Adipocyte (in vitro differentiated cells): ENCODE results near the gene IFI30.

ENCODE experiments used
- DNase-seq: peaks from one replicate; pipeline ENCODE4 v3.0.0-alpha.2; 2015; ENCODE audit warnings: low read depth
- H3K27me3 ChIP-seq: replicated peaks from 2 replicates; pipeline ENCODE4 v1.7.0; 2013; ENCODE audit warnings: mild to moderate bottlenecking, low read length, moderate library complexity; ENCODE audit not compliant: control insufficient read depth, insufficient read depth
- H3K36me3 ChIP-seq: 2 replicates; pipeline ENCODE4 v1.7.0; 2013; ENCODE audit warnings: low read length, mild to moderate bottlenecking, moderate library complexity; ENCODE audit not compliant: control insufficient read depth, insufficient read depth, severe bottlenecking
- H3K4me1 ChIP-seq: 2 replicates; pipeline ENCODE4 v1.7.0; 2013; ENCODE audit warnings: mild to moderate bottlenecking, low read length, moderate library complexity; ENCODE audit not compliant: control insufficient read depth, insufficient read depth
- H3K4me3 ChIP-seq: 2 replicates; pipeline ENCODE4 v1.7.0; 2013; ENCODE audit warnings: mild to moderate bottlenecking, low read length, moderate library complexity
- H3K9ac ChIP-seq: 2 replicates; pipeline ENCODE4 v1.7.0; 2013; ENCODE audit warnings: mild to moderate bottlenecking, low read length, moderate library complexity
- H3K9me3 ChIP-seq: 2 replicates; pipeline ENCODE4 v1.7.0; 2013; ENCODE audit warnings: mild to moderate bottlenecking, low read length, moderate library complexity; ENCODE audit not compliant: control insufficient read depth

The IFI30 gene

GRCh38 chr19:18174983-18175382, 1.4 kb downstream of the IFI30 start:
- Histone ChIP-seq H3K9ac (no peak overlapping the region), H3K4me1 (peaks cover 28% of the 10 kb centered on the region), H3K36me3 (no peaks in the 10 kb centered on the region), H3K9me3 (no peaks in the 10 kb centered on the region), H3K27me3 (no peaks in the 10 kb centered on the region), H3K4me3 (no peak overlapping the region)
- no peak for DNase-seq

DNA sequence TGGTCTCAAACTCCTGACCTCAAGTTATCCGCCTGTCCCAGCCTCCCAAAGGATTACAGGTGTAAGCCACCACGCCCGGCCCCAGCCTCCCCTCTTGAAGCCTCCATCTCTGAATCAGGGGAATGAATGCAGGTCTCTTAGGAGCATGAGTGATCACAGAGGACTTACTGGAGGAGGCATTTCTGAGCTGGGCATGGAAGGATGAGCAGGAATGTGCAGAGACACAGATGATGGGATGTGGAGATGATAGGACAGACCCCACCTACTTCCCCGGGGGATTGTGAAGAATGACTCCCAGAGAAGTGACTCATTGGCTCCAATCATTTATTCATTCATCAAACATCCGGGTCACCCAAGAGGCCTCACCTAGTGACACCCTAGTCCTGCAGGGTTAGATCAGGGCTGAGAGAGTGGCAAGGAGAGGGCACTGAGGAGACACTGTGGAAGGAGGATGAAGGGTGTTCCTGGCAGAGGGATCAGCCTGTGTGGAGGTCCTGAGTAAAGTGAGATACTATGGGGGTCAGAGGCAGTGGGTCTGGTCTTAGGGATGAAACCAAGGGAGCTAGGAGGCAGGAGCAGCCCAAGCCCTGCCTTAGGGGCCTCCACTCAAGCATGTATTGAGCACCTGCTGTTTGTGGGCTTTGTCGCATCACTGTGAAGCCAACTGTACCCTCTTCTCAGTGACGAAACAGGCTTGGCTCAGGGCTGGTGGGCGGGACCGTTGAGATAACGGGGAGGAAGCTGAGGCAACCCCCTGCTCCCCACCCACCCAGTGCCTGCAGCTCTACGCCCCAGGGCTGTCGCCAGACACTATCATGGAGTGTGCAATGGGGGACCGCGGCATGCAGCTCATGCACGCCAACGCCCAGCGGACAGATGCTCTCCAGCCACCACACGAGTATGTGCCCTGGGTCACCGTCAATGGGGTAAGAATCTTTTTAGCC, 3.0 kb downstream of the IFI30 start:
- peaks cover 13% of the 10 kb centered on the region for H3K4me1 ChIP-seq
- H3K27me3 ChIP-seq = no peaks in the 10 kb centered on the region
- H3K9me3 ChIP-seq = no peaks in the 10 kb centered on the region
- DNase-seq = no peak
- no peak overlapping the region for H3K4me3 ChIP-seq
- no peak overlapping the region for H3K9ac ChIP-seq
- H3K36me3 ChIP-seq = no peaks in the 10 kb centered on the region

- DNase-seq = no peak
- Histone ChIP-seq H3K4me3 (no peak overlapping the region), H3K4me1 (no peaks in the 10 kb centered on the region), H3K9me3 (no peaks in the 10 kb centered on the region), H3K36me3 (no peaks in the 10 kb centered on the region), H3K27me3 (no peaks in the 10 kb centered on the region), H3K9ac (no peak overlapping the region)
These were observed 6.3 kb downstream of the IFI30 start for GRCh38 chr19:18179957-18180356.

GRCh38 chr19:18183529-18183928, 9.9 kb downstream of the IFI30 start:
- Histone ChIP-seq H3K4me3 (no peak overlapping the region), H3K36me3 (no peaks in the 10 kb centered on the region), H3K9ac (no peak overlapping the region), H3K4me1 (no peaks in the 10 kb centered on the region), H3K27me3 (no peaks in the 10 kb centered on the region), H3K9me3 (no peaks in the 10 kb centered on the region)
- no peak for DNase-seq

DNA sequence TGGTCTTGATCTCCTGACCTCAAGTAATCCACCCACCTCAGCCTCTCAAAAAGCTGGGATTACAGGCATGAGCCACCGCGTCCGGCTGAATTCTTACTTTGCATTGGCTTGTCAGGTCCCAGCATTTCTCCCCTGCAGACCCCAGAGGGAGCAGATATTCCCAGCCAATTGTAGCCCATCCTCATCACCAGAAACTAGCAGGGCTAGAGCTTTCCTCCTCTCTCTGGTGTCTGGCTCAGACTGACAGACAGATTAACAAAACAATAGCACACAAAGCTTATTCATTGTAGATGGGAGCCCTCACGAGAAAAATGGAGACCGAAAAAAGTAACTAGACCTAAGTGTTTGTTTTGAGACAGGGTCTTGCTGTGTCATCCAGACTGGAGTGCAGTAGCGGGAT, 11.9 kb downstream of the IFI30 start:
- Histone ChIP-seq H3K27me3 (no peaks in the 10 kb centered on the region), H3K36me3 (no peaks in the 10 kb centered on the region), H3K4me3 (no peak overlapping the region), H3K4me1 (no peaks in the 10 kb centered on the region), H3K9ac (no peak overlapping the region), H3K9me3 (no peaks in the 10 kb centered on the region)
- DNase-seq = no peak

DNA sequence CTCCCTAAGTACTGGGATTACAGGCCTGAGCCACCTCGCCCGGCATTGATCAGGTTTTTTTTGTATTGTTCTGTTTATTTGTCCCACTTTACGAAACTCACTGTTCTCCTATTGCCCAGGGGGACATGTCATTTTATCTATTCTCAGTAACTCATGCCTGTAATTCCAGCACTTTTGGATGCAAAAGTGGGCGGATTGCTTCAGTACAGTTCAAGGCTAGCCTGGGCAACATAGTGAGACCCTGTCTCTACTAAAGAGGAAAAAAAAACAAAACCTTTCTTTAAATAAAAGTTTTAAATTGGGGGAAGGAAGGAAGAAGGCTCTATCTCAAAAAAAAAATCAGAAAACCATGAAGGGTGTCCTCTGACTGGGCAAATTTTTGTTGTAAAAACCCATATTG, 16.7 kb downstream of the IFI30 start:
- Histone ChIP-seq H3K9ac (no peak overlapping the region), H3K36me3 (no peaks in the 10 kb centered on the region), H3K27me3 (no peaks in the 10 kb centered on the region), H3K4me1 (peaks cover 10% of the 10 kb centered on the region), H3K4me3 (no peak overlapping the region), H3K9me3 (no peaks in the 10 kb centered on the region)
- no peak for DNase-seq

GRCh38 chr19:18191640-18192062, 18.0 kb downstream of the IFI30 start:
- H3K4me3 ChIP-seq = peak overlapping the region; percentile 83
- no peaks in the 10 kb centered on the region for H3K9me3 ChIP-seq
- H3K27me3 ChIP-seq = no peaks in the 10 kb centered on the region
- DNase-seq = no peak
- H3K4me1 ChIP-seq = peaks cover 10% of the 10 kb centered on the region
- peak overlapping the region; percentile 85 for H3K9ac ChIP-seq
- peaks cover 7% of the 10 kb centered on the region for H3K36me3 ChIP-seq

DNA sequence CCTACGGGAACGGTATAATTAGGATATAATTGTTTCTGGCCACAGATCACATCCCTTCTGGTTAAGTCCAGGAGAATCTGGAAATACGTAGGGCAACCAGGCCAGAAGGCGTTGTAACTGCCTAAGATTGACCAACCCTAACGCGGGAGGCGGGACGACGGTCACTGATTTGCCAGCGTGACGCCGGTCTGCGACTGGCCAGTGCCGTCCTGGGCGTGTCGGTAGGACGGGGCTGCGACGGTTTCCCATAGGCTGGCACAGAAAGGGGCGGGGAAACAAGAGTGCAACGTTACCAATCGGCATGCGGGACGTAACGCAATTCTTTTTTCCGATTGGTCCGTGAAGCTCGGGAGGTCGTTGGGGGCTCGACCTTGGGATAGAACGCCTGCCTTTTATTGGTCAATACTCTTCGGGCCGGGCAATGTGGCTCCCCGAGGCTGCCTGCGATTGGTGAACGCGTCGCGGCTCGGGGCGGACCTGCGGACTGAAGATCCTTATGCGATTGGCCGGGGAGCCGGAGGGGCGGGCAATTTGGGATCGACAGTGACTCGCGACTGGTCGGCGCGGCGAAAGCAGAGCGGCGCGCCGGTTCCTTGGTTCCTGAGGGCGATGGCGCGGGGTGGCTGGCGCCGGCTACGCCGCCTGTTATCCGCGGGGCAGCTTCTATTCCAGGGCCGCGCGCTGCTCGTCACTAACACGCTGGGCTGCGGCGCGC, 19.2 kb downstream of the IFI30 start, which contains the start of gene MPV17L2:
TSS of gene MPV17L2 (plus strand) at position 546 of the 715 bp plus-strand sequence. CDS start at position 610, 64 bp downstream.
- no peaks in the 10 kb centered on the region for H3K9me3 ChIP-seq
- peak within 1 kb of the TSS; percentile 92 for H3K4me3 ChIP-seq
- H3K27me3 ChIP-seq = no peaks in the 10 kb centered on the region
- peaks cover 10% of the 10 kb centered on the region for H3K4me1 ChIP-seq
- H3K36me3 ChIP-seq = peaks cover 13% of the 10 kb centered on the region
- peak within 1 kb of the TSS; percentile 92 for H3K9ac ChIP-seq
- DNase-seq = peak; percentile 100

GRCh38 chr19:18193388-18194180, 20.0 kb downstream of the IFI30 start:
- Histone ChIP-seq H3K36me3 (peaks cover 21% of the 10 kb centered on the region), H3K27me3 (no peaks in the 10 kb centered on the region), H3K9me3 (no peaks in the 10 kb centered on the region), H3K4me3 (peak overlapping the region; percentile 92), H3K9ac (peak overlapping the region; percentile 92), H3K4me1 (peaks cover 10% of the 10 kb centered on the region)
- DNase-seq = peak; percentile 43

DNA sequence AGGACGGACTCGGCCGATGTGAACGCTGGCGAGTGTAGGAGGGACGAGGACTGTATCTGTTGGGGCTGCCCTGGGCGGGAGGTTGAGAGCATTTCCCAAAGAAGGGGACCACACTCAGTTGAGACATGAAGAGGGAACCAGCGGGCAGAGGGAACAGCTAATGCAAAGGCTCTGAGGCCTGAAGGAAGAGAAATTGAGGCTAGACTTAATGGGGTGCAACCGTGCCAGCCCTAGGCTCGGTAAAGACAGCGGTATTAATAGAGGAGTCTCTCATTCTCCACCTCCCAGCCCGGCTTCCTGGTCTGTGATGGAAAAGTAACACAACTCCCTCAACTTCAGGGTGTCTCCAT, 20.5 kb downstream of the IFI30 start:
- DNase-seq = no peak
- H3K4me3 ChIP-seq = peak overlapping the region; percentile 92
- no peaks in the 10 kb centered on the region for H3K9me3 ChIP-seq
- peak overlapping the region; percentile 92 for H3K9ac ChIP-seq
- peaks cover 10% of the 10 kb centered on the region for H3K4me1 ChIP-seq
- peaks cover 23% of the 10 kb centered on the region for H3K36me3 ChIP-seq
- no peaks in the 10 kb centered on the region for H3K27me3 ChIP-seq
